Immature natural killer cell (primary cell): ENCODE measurements around the gene CDK5RAP3. TPM values are rescaled to one million over a fixed set of nuclear protein-coding genes. Genes with fewer than 3 reads are reported as not detected.

ENCODE experiments used
- DNase-seq, 3 donors: peaks; one replicate each; pipeline ENCODE4 v3.0.0; 2022; ENCODE audit warnings: mixed read lengths in 1 of 3
- H3K27ac Mint-ChIP-seq, 6 donors: one replicate each; pipeline ENCODE4 v1.8.0; 2020; ENCODE audit warnings: mixed read lengths in 6 of 6, mild to moderate bottlenecking in 5 of 6, inconsistent platforms in 4 of 6, moderate library complexity in 3 of 6
- H3K27me3 Mint-ChIP-seq, 3 donors: one replicate each; pipeline ENCODE4 v1.8.0; 2020 to 2021; ENCODE audit warnings: low read depth in 3 of 3, mild to moderate bottlenecking in 3 of 3, mixed read lengths in 3 of 3, moderate library complexity in 3 of 3, inconsistent platforms in 1 of 3
- H3K36me3 Mint-ChIP-seq, 3 donors: one replicate each; pipeline ENCODE4 v1.8.0; 2020; ENCODE audit warnings: mixed read lengths in 3 of 3, inconsistent platforms in 2 of 3, mild to moderate bottlenecking in 2 of 3
- H3K4me1 Mint-ChIP-seq, 2 donors: one replicate each; pipeline ENCODE4 v1.8.0; 2020; ENCODE audit warnings: inconsistent platforms in 2 of 2, mild to moderate bottlenecking in 2 of 2, mixed read lengths in 2 of 2, moderate library complexity in 1 of 2
- H3K4me3 Mint-ChIP-seq, 5 donors: one replicate each; pipeline ENCODE4 v1.8.0; 2020; ENCODE audit warnings: mild to moderate bottlenecking in 5 of 5, mixed read lengths in 5 of 5, inconsistent platforms in 3 of 5, moderate library complexity in 3 of 5
- H3K9me3 Mint-ChIP-seq, 6 donors: one replicate each; pipeline ENCODE4 v1.8.0; 2020; ENCODE audit warnings: mild to moderate bottlenecking in 6 of 6, mixed read lengths in 6 of 6, inconsistent platforms in 4 of 6, moderate library complexity in 3 of 6
- polyA plus RNA-seq, 3 donors: library from polyadenylated mRNA; unstranded; fragments of 300-500 nt; fragmentation: Illumina TruSeq; gene quantifications; one replicate each; pipeline ENCODE4 v1.2.3, GENCODE V29; 2021

The CDK5RAP3 gene
- polyA plus RNA-seq, 3 donors from 2014 or later, result 66.3 to 97.2 (median 84.0) TPM

DNA sequence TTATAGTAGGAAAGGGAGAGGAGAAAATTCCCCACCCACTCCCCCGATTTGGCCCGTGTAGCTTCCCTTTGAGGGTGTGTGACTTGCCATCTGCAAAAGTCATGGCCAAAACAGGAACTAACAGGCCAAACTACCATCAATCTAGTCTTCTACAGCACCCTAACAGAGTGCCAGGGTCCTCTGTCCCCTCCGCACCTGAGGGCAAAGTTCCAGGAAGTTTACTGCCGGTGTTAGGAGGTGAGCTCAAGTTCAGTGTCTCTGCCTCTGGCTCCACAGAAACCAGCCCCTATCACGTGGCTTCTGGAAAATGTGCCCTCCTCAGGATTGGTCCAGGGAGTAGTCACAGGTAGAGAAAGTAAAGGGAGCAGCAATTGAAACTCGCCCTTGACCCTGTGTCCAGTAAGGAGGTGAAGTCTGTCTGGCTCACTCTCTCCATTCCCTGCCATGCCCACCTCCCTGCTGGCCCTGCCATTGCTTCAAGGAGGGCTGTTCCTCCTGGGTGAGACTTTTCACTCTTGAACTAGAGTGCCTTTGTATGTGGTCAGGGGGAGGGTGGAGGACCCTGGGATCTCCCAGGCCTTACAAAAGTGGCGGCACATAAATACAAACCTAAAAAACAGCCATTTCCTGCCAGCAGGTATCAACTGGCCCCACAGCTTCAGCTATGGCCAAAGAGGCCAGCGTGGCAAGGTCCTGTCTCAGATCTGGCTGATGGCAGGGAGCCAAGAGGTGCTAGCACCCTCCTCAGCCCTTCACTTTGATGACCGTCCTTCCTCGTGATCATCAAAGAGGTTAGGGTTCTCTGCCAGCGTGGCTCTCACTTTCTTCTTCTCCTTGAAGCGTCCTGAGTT lies 18.5 kb upstream of the CDK5RAP3 start:
- Mint-ChIP-seq H3K27me3 (peaks cover 0 to 2% (median 0%) of the 10 kb centered on the region in 3 donors), H3K36me3 (peaks cover 0 to 4% (median 4%) of the 10 kb centered on the region in 3 donors), H3K4me1 (peaks cover 9 to 10% of the 10 kb centered on the region in 2 donors), H3K9me3 (no peaks in the 10 kb centered on the region), H3K27ac (no peak overlapping the region), H3K4me3 (no peak overlapping the region)
- DNase-seq, result no peak

DNA sequence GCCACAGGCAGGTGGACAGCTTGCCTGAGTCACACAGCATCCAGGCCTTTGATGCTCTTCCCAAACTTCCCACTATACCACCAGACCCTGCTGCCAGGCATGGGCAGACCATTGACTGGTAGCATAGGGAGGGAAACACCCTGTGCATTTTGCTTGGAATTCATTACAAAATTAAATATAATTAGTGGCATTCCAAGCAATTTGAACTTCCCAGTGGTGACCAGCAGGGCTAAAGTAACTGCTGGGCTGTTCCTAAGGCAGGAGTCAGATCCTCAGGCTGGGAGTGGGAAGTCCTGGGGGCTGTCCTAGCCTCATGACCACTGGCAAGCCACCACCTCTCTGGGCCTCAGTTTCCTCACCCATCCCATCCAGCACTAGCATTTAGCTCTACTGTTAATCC lies 17.0 kb upstream of the CDK5RAP3 start:
- Mint-ChIP-seq H3K4me1 (peaks cover 9% of the 10 kb centered on the region in 2 donors), H3K36me3 (peaks cover 0 to 4% (median 4%) of the 10 kb centered on the region in 3 donors), H3K9me3 (no peaks in the 10 kb centered on the region), H3K4me3 (no peak overlapping the region), H3K27me3 (peaks cover 0 to 4% (median 0%) of the 10 kb centered on the region in 3 donors), H3K27ac (no peak overlapping the region)
- no peak for DNase-seq

DNA sequence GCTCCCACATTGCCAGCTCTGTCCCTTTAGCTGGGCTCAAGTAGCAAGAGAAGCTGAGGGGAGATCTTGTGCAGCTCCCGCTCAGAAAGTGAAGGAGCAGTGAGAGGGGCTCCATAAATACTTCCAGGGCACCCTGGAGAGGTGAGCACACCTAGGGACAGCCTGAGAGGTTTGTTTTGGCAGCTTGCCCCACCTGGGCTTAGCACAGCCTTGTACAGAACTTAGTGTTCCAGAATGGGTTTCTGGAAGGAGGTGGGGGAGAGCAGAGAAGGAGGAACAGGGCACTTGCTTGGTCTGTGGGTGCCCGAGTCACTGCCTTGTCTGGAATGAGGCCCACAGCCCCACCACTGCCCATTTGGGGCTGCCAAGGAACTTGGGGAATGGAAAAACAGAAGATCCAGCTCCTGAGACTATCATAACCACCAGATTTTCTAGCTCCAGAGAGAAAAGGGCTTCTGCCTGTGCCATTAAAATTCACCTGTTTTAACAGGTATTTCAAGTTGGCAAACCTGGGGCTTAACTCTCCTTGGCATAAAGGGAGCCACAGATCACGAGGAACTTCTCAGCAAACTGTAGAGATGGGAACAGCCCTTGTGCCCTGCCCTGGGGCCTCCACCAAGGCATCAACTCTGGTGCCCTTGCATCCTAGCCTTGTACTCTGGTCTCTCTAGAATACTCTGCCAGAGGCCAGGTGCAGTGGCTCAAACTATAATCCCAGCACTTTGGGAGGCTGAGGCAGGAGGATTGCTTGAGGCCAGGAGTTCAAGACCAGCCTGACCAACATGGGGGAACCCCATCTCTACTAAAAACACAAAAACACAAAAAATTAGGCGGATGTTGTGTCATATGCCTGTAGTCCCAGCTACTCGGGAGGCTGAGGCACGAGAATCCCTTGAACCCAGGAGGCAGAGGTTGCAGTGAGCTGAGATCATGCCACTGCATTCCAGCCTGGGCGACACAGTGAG lies 15.1 kb upstream of the CDK5RAP3 start:
- no peaks in the 10 kb centered on the region for H3K9me3 Mint-ChIP-seq
- no peak overlapping the region for H3K27ac Mint-ChIP-seq
- peaks cover 0 to 4% (median 0%) of the 10 kb centered on the region in 3 donors for H3K36me3 Mint-ChIP-seq
- peaks cover 0 to 4% (median 0%) of the 10 kb centered on the region in 3 donors for H3K27me3 Mint-ChIP-seq
- no peak overlapping the region for H3K4me3 Mint-ChIP-seq
- no peak for DNase-seq
- H3K4me1 Mint-ChIP-seq, result no peaks in the 10 kb centered on the region

DNA sequence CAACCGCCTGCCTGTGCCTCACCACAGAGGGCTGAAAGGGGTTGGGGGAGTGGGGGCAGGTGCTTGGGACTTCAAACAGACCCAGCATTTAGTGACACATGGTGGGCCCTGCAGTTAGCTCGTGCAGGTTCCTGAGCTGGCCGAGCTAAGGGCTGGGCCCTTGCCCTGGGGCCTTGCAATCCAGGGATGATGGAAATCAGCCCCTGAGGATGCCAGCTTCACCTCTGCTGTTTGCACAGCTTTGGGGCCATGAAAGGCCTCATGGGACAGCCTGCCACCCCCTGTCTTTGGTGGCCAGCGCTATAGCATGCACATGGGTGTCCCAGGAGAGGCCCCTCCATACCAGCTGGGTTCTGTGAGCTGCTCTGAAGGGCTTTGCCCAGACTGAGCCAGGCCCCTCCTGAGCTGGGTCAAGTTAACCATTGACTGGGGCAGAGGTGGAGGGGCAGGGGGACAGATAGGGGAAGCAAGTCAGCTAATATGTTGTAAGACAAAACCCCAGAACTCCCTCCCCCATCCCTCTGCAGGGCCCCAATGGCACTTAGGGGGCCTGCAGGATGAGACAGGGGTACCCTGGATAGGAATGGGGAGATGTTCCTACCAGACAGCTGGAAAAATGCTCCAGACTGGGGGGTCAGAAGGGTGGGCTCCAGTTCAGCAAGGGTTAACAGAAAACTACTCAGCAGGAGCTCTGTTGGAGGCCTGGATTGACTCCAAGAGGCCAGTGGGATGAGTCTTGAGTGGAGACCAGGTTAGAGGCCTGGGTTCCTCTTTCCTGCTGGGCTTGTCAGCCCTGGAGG lies 13.9 kb upstream of the CDK5RAP3 start:
- Mint-ChIP-seq H3K36me3 (peaks cover 0 to 4% (median 0%) of the 10 kb centered on the region in 3 donors), H3K4me1 (no peaks in the 10 kb centered on the region), H3K27ac (no peak overlapping the region), H3K9me3 (no peaks in the 10 kb centered on the region), H3K27me3 (peaks cover 0 to 4% (median 0%) of the 10 kb centered on the region in 3 donors), H3K4me3 (no peak overlapping the region)
- DNase-seq, result no peak

DNA sequence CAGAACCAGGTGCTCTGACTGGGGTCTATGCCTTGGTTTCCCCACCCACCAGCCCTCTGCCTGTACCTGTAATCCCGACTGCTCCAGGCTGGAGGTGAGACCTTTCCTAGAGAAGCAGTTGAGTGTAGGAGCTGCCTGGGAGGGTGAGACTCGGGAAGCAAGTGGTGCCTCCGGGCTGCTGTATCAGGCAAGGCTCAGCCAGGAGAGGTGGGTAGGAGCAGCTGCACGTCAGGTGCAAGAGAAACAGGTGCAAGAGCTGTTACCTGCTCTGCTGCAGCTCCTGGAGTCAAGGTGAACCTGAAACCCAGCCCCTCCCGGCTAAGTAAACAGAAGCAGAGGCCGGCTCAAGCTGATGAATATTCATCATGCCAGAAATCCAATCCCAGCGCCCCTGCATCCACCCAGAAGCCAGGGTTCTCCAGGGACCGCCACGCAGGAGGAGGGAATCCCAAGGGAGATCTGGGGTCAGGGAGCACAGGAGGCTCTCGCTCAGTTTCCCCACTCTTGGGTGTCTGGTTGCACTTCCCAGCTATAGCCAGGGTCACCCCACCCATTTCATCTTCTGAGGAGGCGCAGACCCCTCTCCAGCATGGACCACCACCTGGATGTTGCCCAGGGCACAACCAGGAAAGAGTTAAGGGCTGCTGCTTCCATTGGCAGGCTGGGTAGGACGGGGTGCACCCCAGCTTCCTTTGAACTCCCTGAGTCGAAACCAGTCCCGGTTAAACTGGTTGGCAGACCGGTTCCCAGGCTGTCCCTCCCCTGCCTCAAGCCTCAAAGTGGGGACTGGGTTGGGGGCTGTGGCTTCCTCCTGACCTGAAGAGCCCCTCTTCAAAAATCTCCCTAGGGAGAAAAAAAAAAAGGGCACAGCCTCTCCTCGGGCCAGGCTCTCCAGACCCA lies 13.1 kb upstream of the CDK5RAP3 start, which contains the start of gene PRR15L:
Gene PRR15L, minus strand, starts transcription at position 293 of the 900 bp plus-strand sequence. CDS start 4,649 bp downstream, outside the sequence.
- Mint-ChIP-seq H3K36me3 (peaks cover 0 to 4% (median 0%) of the 10 kb centered on the region in 3 donors), H3K27me3 (peaks cover 0 to 4% (median 0%) of the 10 kb centered on the region in 3 donors), H3K9me3 (no peaks in the 10 kb centered on the region), H3K4me3 (no peak within 1 kb of the TSS), H3K4me1 (no peaks in the 10 kb centered on the region), H3K27ac (no peak within 1 kb of the TSS)
- DNase-seq, result no peak

DNA sequence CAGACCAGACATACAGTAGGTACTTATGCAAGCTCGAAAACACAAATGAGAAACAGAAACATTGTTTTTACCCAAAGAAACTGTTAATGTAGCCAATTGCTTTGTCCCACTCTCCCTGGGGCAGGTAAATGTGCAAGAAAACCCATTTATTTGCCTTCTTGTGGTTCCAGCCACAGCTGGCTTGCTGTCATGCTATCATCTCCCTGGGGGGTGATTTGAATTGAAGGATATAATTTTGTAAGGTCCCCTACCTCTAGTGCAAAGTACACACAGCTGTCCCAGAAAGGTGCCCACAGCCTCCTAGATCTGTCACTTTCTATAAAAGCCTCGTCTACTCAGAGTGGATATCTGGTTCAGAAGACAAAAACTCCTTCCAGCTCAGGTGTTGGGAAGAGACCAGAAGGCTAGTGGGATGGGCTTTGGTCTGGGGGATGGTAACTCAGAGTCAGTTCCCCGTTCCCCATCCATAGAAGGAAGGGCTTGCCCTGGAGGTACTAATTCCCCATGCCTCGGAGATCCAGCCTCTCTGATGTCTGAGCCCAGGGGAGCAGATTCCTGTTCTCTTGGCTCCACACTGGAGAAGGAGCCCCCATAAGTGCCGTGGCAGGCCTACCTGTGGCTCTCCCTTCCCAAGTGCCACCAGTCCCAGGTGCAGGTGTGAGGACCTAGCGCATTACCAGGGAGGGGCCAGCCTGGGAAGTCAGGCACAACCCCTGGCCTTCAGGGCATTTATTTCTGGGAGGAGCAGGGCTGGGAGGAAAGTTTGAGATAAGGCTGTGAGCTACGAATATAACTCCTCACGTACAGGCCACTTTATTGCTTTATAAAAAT lies 10.9 kb upstream of the CDK5RAP3 start:
- Mint-ChIP-seq H3K4me3 (no peak overlapping the region), H3K27ac (no peak overlapping the region), H3K4me1 (no peaks in the 10 kb centered on the region), H3K9me3 (no peaks in the 10 kb centered on the region), H3K36me3 (peaks cover 0 to 5% (median 0%) of the 10 kb centered on the region in 3 donors), H3K27me3 (peaks cover 0 to 5% (median 4%) of the 10 kb centered on the region in 3 donors)
- no peak for DNase-seq

DNA sequence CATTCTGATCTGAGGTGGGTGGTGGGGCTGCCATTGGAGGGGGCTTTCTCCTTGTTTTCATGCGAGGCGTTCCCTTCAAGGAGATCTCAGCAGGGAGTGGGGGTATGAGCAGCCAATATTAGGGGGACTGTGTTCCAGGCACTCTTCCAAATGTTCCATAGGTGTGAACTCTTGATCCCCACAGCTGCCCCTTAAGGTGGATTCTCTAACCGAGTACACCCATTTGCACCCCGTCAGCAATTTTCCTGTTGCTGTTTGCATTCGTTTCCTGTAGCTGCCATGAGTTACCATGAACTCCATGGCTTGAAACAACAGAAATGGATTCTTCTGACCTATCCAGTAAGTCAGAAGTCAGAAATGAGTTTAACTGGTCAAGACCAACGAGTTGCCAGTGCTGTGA lies 9.5 kb upstream of the CDK5RAP3 start:
- H3K4me3 Mint-ChIP-seq, result no peak overlapping the region

DNA sequence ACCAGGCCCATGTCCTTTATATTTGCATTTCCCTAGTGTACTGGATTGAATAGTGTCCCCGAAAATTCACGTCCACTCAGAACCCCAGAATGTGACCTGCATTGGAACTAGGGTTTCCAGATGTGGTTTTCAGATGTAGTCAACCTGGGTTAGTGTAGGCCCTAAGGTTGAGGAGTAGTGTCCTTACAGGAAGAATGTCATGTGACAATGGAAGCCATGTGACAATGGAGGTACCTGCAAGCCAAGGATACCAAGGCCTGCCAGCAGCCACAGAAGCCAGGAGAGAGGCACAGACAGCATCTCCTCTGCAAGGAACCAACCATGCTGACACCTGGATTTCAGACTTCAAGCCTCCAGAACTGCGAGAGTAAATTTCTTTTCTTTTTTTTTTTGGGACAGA lies 8.0 kb upstream of the CDK5RAP3 start:
- no peaks in the 10 kb centered on the region for H3K9me3 Mint-ChIP-seq
- DNase-seq, result no peak
- no peaks in the 10 kb centered on the region for H3K4me1 Mint-ChIP-seq
- H3K36me3 Mint-ChIP-seq, result peaks cover 0 to 5% (median 0%) of the 10 kb centered on the region in 3 donors
- H3K27me3 Mint-ChIP-seq, result peaks cover 0 to 6% (median 1%) of the 10 kb centered on the region in 3 donors
- H3K27ac Mint-ChIP-seq, result no peak overlapping the region
- H3K4me3 Mint-ChIP-seq, result no peak overlapping the region

More for the DNA sequence above, 9.5 kb upstream of the CDK5RAP3 start:
- Mint-ChIP-seq H3K4me1 (no peaks in the 10 kb centered on the region), H3K36me3 (peaks cover 0 to 5% (median 0%) of the 10 kb centered on the region in 3 donors), H3K9me3 (no peaks in the 10 kb centered on the region), H3K27ac (no peak overlapping the region), H3K27me3 (peaks cover 0 to 6% (median 4%) of the 10 kb centered on the region in 3 donors)
- no peak for DNase-seq

DNA sequence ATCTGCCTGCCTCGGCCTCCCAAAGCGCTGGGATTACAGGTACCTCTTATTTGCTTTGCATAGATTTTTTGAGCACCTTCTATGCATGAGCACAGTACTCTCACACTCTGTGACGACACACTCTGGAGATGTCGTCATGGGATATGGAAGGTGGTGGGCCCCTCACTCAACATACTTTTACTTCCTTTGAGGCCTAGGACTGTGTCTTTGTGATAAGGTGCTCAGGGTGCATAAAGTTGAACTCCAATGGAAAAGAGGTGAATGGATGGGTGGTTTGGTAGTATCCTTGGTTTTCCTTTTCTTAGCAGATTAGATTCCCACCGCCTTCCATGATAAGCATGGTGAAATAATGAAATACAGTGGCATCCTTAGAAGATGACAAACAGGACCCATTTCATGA lies 6.1 kb upstream of the CDK5RAP3 start:
- Mint-ChIP-seq H3K36me3 (peaks cover 0 to 5% (median 0%) of the 10 kb centered on the region in 3 donors), H3K9me3 (no peaks in the 10 kb centered on the region), H3K27ac (no peak overlapping the region), H3K27me3 (peaks cover 0 to 6% (median 1%) of the 10 kb centered on the region in 3 donors), H3K4me3 (no peak overlapping the region), H3K4me1 (peaks cover 2 to 3% of the 10 kb centered on the region in 2 donors)
- no peak for DNase-seq

DNA sequence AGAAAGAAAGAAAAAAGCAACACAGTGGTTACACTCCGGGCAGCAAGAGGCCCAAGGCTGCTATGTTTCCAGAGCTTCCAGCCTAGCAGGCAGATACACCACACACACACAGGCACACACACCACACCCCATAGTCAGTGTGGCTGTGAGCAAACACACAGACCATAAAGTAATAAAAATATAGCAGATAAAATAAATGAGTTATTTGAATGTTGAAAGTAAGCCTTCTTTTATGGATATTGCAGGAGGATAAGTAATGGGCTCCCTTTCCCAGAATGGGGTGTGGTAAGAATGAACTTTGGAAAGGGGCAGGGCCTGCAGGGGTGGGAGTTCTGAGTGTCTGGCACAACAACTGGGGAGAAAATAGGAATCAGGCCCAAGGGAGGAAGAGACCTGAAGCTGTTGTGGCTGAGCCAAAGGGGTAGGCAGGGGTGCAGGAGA lies 4.8 kb upstream of the CDK5RAP3 start:
- Mint-ChIP-seq H3K9me3 (no peaks in the 10 kb centered on the region), H3K36me3 (peaks cover 0 to 5% (median 0%) of the 10 kb centered on the region in 3 donors), H3K27me3 (peaks cover 3 to 10% (median 4%) of the 10 kb centered on the region in 3 donors), H3K4me1 (peaks cover 14 to 16% of the 10 kb centered on the region in 2 donors), H3K27ac (no peak overlapping the region), H3K4me3 (no peak overlapping the region)
- no peak for DNase-seq

DNA sequence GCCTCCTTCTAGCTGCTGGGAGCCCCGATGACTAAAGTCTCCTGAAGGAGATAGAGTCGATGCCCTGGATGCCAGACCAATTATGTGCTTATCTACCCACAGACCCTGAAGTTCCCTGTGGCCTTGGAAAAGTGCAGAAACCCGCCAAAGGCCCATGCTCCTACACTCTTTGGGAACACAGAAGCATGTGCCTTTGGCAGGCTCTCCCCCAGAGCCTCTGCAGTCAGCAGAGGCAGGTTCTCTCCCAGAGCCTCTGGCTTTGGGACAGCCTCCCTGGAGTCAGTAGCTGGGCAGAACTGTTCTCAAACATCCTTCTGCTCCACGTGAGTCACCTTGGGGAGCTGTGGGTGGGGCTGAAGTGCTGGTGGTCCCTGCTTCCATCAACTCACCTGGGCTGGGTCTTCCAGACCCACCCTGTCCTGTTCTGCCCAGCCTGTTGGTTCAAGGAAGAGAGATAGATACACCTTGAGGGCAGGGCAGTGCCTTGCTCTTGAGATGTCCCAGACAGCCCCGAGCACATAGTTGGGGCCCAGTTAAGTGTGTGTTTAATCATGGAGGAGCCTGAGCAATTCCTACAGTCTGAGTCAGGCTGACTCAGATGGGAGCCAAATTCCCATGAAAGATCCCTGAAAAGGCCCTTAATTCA lies 3.2 kb upstream of the CDK5RAP3 start:
- Mint-ChIP-seq H3K4me1 (peaks cover 27 to 31% of the 10 kb centered on the region in 2 donors), H3K27me3 (peaks cover 3 to 11% (median 4%) of the 10 kb centered on the region in 3 donors), H3K36me3 (peaks cover 0 to 5% (median 0%) of the 10 kb centered on the region in 3 donors), H3K4me3 (no peak overlapping the region), H3K27ac (no peak overlapping the region), H3K9me3 (no peaks in the 10 kb centered on the region)
- DNase-seq, result no peak
